Measurements from ENCODE around the gene BSPRY. TPM values are rescaled to one million over a fixed set of nuclear protein-coding genes. Genes with fewer than 3 reads are reported as not detected.

The BSPRY gene
- 1.8 and 20.4 TPM in 2 replicates for total RNA-seq

- TF ChIP-seq CTCF (IDR thresholded peaks at IDR 0.05; ENCODE audit: insufficient read depth, low read length, severe bottlenecking): no peak
- no peak for DNase-seq (ENCODE audit: low read depth)
- no peak for FAIRE-seq
Observed at GRCh38 chr9:113349445-113350094, at the start of gene BSPRY. Gene BSPRY, plus strand, starts transcription at chr9:113349541. Its CDS starts 39 bp downstream, at chr9:113349580.

GRCh38 chr9:113299800-113300292, 49.5 kb upstream of the BSPRY start:
- DNase-seq (ENCODE audit: low read depth) (no peak), FAIRE-seq (no peak)
- no peak overlapping the region for H3K4me3 ChIP-seq (ENCODE audit: low read depth, low read length)
- no peak for TF ChIP-seq CTCF (IDR thresholded peaks at IDR 0.05; ENCODE audit: insufficient read depth, low read length, severe bottlenecking)
- H3K36me3 ChIP-seq (ENCODE audit: control insufficient read depth, insufficient read depth, low read length): no peaks in the 10 kb centered on the region
- no peaks in the 10 kb centered on the region for H3K27me3 ChIP-seq (ENCODE audit: control insufficient read depth, insufficient read depth, low read length)

More at GRCh38 chr9:113349445-113350094, at the start of gene BSPRY:
- H3K4me3 ChIP-seq (ENCODE audit: low read depth, low read length): peak within 1 kb of the TSS; percentile 31
- no peaks in the 10 kb centered on the region for H3K36me3 ChIP-seq (ENCODE audit: control insufficient read depth, insufficient read depth, low read length)
- peaks cover 14% of the 10 kb centered on the region for H3K27me3 ChIP-seq (ENCODE audit: control insufficient read depth, insufficient read depth, low read length)

GRCh38 chr9:113301548-113301947, 47.8 kb upstream of the BSPRY start:
- Histone ChIP-seq H3K36me3 (ENCODE audit: control insufficient read depth, insufficient read depth, low read length) (no peaks in the 10 kb centered on the region), H3K4me3 (ENCODE audit: low read depth, low read length) (no peak overlapping the region), H3K27me3 (ENCODE audit: control insufficient read depth, insufficient read depth, low read length) (no peaks in the 10 kb centered on the region)
- DNase-seq (ENCODE audit: low read depth): no peak
- no peak for FAIRE-seq
- no peak for TF ChIP-seq CTCF (IDR thresholded peaks at IDR 0.05; ENCODE audit: insufficient read depth, low read length, severe bottlenecking)

- Histone ChIP-seq H3K4me3 (ENCODE audit: low read depth, low read length) (no peak within 1 kb of the TSS), H3K27me3 (ENCODE audit: control insufficient read depth, insufficient read depth, low read length) (no peaks in the 10 kb centered on the region), H3K36me3 (ENCODE audit: control insufficient read depth, insufficient read depth, low read length) (no peaks in the 10 kb centered on the region)
- TF ChIP-seq CTCF (IDR thresholded peaks at IDR 0.05; ENCODE audit: insufficient read depth, low read length, severe bottlenecking): no peak
- DNase-seq (ENCODE audit: low read depth) (peak; percentile 3), FAIRE-seq (no peak)
Observed at GRCh38 chr9:113302792-113303418, 46.4 kb upstream of the BSPRY start, which contains the start of gene RNF183. Gene RNF183, minus strand, starts transcription at chr9:113303376. Its CDS starts 5,192 bp downstream, at chr9:113298184.

GRCh38 chr9:113306566-113306965, 42.8 kb upstream of the BSPRY start:
- H3K4me3 ChIP-seq (ENCODE audit: low read depth, low read length): no peak overlapping the region
- DNase-seq (ENCODE audit: low read depth) (no peak), FAIRE-seq (no peak)
- no peak for TF ChIP-seq CTCF (IDR thresholded peaks at IDR 0.05; ENCODE audit: insufficient read depth, low read length, severe bottlenecking)
- no peaks in the 10 kb centered on the region for H3K27me3 ChIP-seq (ENCODE audit: control insufficient read depth, insufficient read depth, low read length)
- H3K36me3 ChIP-seq (ENCODE audit: control insufficient read depth, insufficient read depth, low read length): no peaks in the 10 kb centered on the region

All from bronchial epithelial cell (primary cell).